Liver (tissue), 9 donors: ENCODE data around the gene LUC7L3. TPM values are rescaled to one million over a fixed set of nuclear protein-coding genes. Genes with fewer than 3 reads are reported as not detected.

Experiments used
- DNase-seq: peaks from one replicate; pipeline ENCODE4 v3.0.0-alpha.2; 2017; ENCODE audit warnings: low spot score
- H3K27ac ChIP-seq, 2 donors: one replicate each; pipeline ENCODE4 v1.7.0; 2013; ENCODE audit warnings: inconsistent platforms in 2 of 2, low read length in 2 of 2, control low read depth in 1 of 2, low read depth in 1 of 2, mild to moderate bottlenecking in 1 of 2
- H3K27me3 ChIP-seq, 4 donors: one replicate each; pipeline versions ENCODE4 v1.6.1 to v1.7.0; 2013; ENCODE audit warnings: low read length in 3 of 4, inconsistent platforms in 1 of 4, mild to moderate bottlenecking in 1 of 4, moderate library complexity in 1 of 4; ENCODE audit not compliant: control insufficient read depth in 4 of 4, insufficient read depth in 4 of 4
- H3K36me3 ChIP-seq, 4 donors: one replicate each; pipeline versions ENCODE4 v1.6.1 to v1.7.0; 2013; ENCODE audit warnings: low read length in 3 of 4, mild to moderate bottlenecking in 3 of 4, low read depth in 1 of 4, moderate library complexity in 1 of 4; ENCODE audit not compliant: control insufficient read depth in 4 of 4, insufficient read depth in 3 of 4
- H3K4me1 ChIP-seq, 4 donors: one replicate each; pipeline versions ENCODE4 v1.6.1 to v1.7.0; 2013; ENCODE audit warnings: low read length in 3 of 4, mild to moderate bottlenecking in 3 of 4, moderate library complexity in 1 of 4; ENCODE audit not compliant: control insufficient read depth in 4 of 4, insufficient read depth in 4 of 4
- H3K4me3 ChIP-seq, 3 donors: one replicate each; pipeline versions ENCODE4 v1.6.1 to v1.7.0; 2013; ENCODE audit warnings: low read length in 3 of 3, control low read depth in 1 of 3, low read depth in 1 of 3, mild to moderate bottlenecking in 1 of 3
- H3K9ac ChIP-seq, 2 donors: one replicate each; pipeline ENCODE4 v1.7.0; 2013; ENCODE audit warnings: low read length in 2 of 2, mild to moderate bottlenecking in 2 of 2, moderate library complexity in 2 of 2, control low read depth in 1 of 2, low read depth in 1 of 2
- H3K9me3 ChIP-seq, 4 donors: one replicate each; pipeline versions ENCODE4 v1.6.1 to v1.7.0; 2013; ENCODE audit warnings: low read length in 3 of 4; ENCODE audit not compliant: control insufficient read depth in 4 of 4
- CTCF ChIP-seq: fragments of 150-350 bp; IDR thresholded peaks from 2 replicates; pipeline ENCODE4 v1.5.1; 2017; ENCODE audit warnings: improper control_type of control experiment, low read depth, low read length; ENCODE audit not compliant: missing input control
- FOXA1 ChIP-seq: IDR thresholded peaks from 2 replicates; pipeline ENCODE4 v1.6.1; 2016; ENCODE audit warnings: antibody characterized with exemption
- FOXA2 ChIP-seq: IDR thresholded peaks from 2 replicates; pipeline ENCODE4 v1.6.1; 2016; ENCODE audit warnings: antibody characterized with exemption
- GABPA ChIP-seq, 2 donors: IDR thresholded peaks in 1 of 2; conservative IDR thresholded peaks in 1 of 2; 2 replicates each; pipeline ENCODE4 v1.6.1; 2016; ENCODE audit warnings: antibody characterized with exemption in 2 of 2, mild to moderate bottlenecking in 1 of 2, moderate library complexity in 1 of 2
- HNF4A ChIP-seq, 2 donors: conservative IDR thresholded peaks; 2 replicates each; pipeline ENCODE4 v1.6.1; 2016; ENCODE audit warnings: antibody characterized with exemption in 2 of 2, mild to moderate bottlenecking in 2 of 2
- JUND ChIP-seq, 2 donors: IDR thresholded peaks; 2 replicates each; pipeline ENCODE4 v1.6.1; 2016; ENCODE audit warnings: antibody characterized with exemption in 2 of 2
- MAX ChIP-seq: IDR thresholded peaks from 2 replicates; pipeline ENCODE4 v1.6.1; 2016; ENCODE audit warnings: antibody characterized with exemption
- RAD21 ChIP-seq, 2 donors: IDR thresholded peaks; 2 replicates each; pipeline ENCODE4 v1.6.1; 2016; ENCODE audit warnings: antibody characterized with exemption in 2 of 2, mild to moderate bottlenecking in 2 of 2
- REST ChIP-seq: IDR thresholded peaks from 2 replicates; pipeline ENCODE4 v1.6.1; 2016; ENCODE audit warnings: antibody characterized with exemption, mild to moderate bottlenecking
- RXRA ChIP-seq, 2 donors: IDR thresholded peaks; 2 replicates each; pipeline ENCODE4 v1.6.1; 2017 to 2018; ENCODE audit warnings: antibody characterized with exemption in 2 of 2, mild to moderate bottlenecking in 1 of 2
- SP1 ChIP-seq: IDR thresholded peaks from 2 replicates; pipeline ENCODE4 v1.6.1; 2018; ENCODE audit warnings: antibody characterized with exemption, mild to moderate bottlenecking
- YY1 ChIP-seq: IDR thresholded peaks from 2 replicates; pipeline ENCODE4 v1.6.1; 2016; ENCODE audit warnings: antibody characterized with exemption, mild to moderate bottlenecking
- ZBTB33 ChIP-seq: IDR thresholded peaks from 2 replicates; pipeline ENCODE4 v1.6.1; 2016; ENCODE audit warnings: antibody characterized with exemption
- WGBS: extraction: QIAGEN DNeasy Blood & Tissue Kit; methylation state at CpG from one replicate; pipeline ENCODE4 v1.1.7; 2013; 5-methylcytosine and 5-hydroxymethylcytosine counted together
- polyA plus RNA-seq, 2 donors: library from polyadenylated mRNA; stranded (reverse) in 1 of 2; unstranded in 1 of 2; fragments of 200-250 nt in 1 of 2; fragments of >200 nt in 1 of 2; fragmentation: Nextera tagmentation in 1 of 2; extraction: Ambion mirVana in 1 of 2; gene quantifications; one replicate each; pipeline versions ENCODE4 v1.2.1 to v1.2.3, GENCODE V29; 2013 to 2015
- total RNA-seq, 2 donors: library from RNA; depleted of rRNA; stranded (reverse); fragments of >200 nt; gene quantifications; one replicate each; pipeline ENCODE4 v1.2.3, GENCODE V29; 2014
- donor health status: healthy.
- donor health status: healthy.
- donor health status: healthy.
- donor health status: healthy.
- donor health status: healthy.

LUC7L3 gene
- total and polyA plus RNA-seq, 4 donors, result 15.5 to 126 (median 26.2) TPM

- TF ChIP-seq CTCF (no peak), ZBTB33 (no peak), YY1 (no peak), FOXA2 (no peak), SP1 (no peak), GABPA (IDR thresholded peaks at IDR 0.05 in 1 of 2, conservative IDR thresholded peaks at IDR 0.05 in 1 of 2) (no peak)
Observed at GRCh38 chr17:50781167-50781566, 61.8 kb downstream of the LUC7L3 start (continued).

- no peaks in the 10 kb centered on the region for H3K27me3 ChIP-seq
- H3K9ac ChIP-seq, result no peak overlapping the region
- H3K4me1 ChIP-seq, result peaks cover 3 to 11% (median 4%) of the 10 kb centered on the region in 4 donors
- no peak overlapping the region for H3K27ac ChIP-seq
- TF ChIP-seq YY1 (peak; percentile 23), RAD21 (IDR thresholded peaks at IDR 0.05) (peak; percentile 99), CTCF (peak; percentile 100), JUND (IDR thresholded peaks at IDR 0.05) (no peak), RXRA (IDR thresholded peaks at IDR 0.05) (no peak)
- H3K9me3 ChIP-seq, result no peaks in the 10 kb centered on the region
- WGBS, result 25% methylated on average over 7 of the region's 7 CpGs
- H3K4me3 ChIP-seq, result no peak overlapping the region
- peak; percentile 90 for DNase-seq
- no peaks in the 10 kb centered on the region for H3K36me3 ChIP-seq
Observed at GRCh38 chr17:50783193-50783660, 63.8 kb downstream of the LUC7L3 start.

GRCh38 chr17:50783905-50784304 lies 64.5 kb downstream of the LUC7L3 start:
- no peaks in the 10 kb centered on the region for H3K9me3 ChIP-seq
- WGBS, result 94% methylated on average over 2 of the region's 2 CpGs
- H3K27ac ChIP-seq, result no peak overlapping the region
- no peak overlapping the region for H3K4me3 ChIP-seq
- no peaks in the 10 kb centered on the region for H3K36me3 ChIP-seq
- H3K4me1 ChIP-seq, result peaks cover 3 to 11% (median 4%) of the 10 kb centered on the region in 4 donors
- no peak overlapping the region for H3K9ac ChIP-seq
- no peaks in the 10 kb centered on the region for H3K27me3 ChIP-seq
- no peak for DNase-seq
- TF ChIP-seq RAD21 (IDR thresholded peaks at IDR 0.05) (no peak), FOXA2 (no peak), MAX (no peak), REST (no peak), YY1 (no peak), FOXA1 (no peak), JUND (IDR thresholded peaks at IDR 0.05) (no peak), CTCF (no peak), HNF4A (conservative IDR thresholded peaks at IDR 0.05) (no peak), ZBTB33 (no peak), GABPA (IDR thresholded peaks at IDR 0.05 in 1 of 2, conservative IDR thresholded peaks at IDR 0.05 in 1 of 2) (no peak)
